Stimulated activated CD4-positive, alpha-beta T cell treated with anti-CD3 and anti-CD28 coated beads, Interleukin-2, amount 100 ng/mL, for 24 hours (primary cell): ENCODE results near the gene CPNE4.
"Not testable (repeated sequence)": the region's sequence is repeated elsewhere in the genome, so short reads cannot be mapped to it uniquely, and the experiment has no call there.

ENCODE experiments used
- DNase-seq, 2 donors: peaks; one replicate each; pipeline ENCODE4 v3.0.0-alpha.2; 2020

Gene CPNE4

GRCh38 chr3:132034486-132035464 lies at the start of gene CPNE4:
Gene CPNE4, minus strand, starts transcription at chr3:132035014.
- DNase-seq: peak; percentile 73 to 83

GRCh38 chr3:132083583-132084279 lies 48.9 kb upstream of the CPNE4 start:
- no peak for DNase-seq

DNA sequence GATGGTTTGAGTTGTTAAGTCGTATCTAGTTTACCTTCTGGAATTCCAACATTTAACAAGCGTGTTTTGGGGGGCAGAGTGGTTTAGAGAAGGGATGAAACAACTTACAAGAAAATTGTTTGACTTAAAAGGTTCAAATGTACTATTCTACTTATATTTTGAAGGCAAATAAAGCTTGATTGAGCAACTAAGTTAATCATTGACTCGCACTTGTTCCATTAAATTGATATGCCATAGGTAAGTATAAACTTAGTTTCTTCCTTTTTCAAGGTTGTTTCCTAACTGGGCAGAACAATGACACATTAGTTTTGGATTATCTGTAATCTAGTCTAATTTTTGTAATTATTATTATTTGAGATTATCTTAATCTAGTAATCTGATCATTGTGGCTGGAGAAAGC lies 48.3 kb upstream of the CPNE4 start:
- DNase-seq: no peak

GRCh38 chr3:132079147-132079546 lies 44.3 kb upstream of the CPNE4 start:
- DNase-seq: no peak

GRCh38 chr3:132073771-132074170 lies 39.0 kb upstream of the CPNE4 start:
- DNase-seq: no peak

DNA sequence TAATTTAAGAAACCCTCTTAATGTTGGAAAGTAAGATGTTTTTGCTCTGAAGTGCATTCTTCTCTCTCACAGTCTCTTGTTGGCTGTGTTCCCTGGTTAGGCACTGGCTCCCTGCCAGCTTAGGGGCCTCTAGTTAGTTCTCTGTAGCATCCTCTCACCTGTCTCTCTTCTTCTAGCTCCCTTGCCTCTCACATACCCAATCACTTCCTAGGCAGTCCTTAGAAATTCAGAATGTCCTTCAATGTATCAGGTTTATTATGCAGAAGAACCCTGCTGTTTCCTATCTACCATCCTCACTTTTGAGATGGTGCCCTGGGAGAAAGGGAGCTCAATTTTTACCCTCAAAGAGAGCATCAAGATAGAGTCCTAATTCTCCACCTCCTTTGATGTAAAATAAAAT lies 36.2 kb upstream of the CPNE4 start:
- no peak for DNase-seq

DNA sequence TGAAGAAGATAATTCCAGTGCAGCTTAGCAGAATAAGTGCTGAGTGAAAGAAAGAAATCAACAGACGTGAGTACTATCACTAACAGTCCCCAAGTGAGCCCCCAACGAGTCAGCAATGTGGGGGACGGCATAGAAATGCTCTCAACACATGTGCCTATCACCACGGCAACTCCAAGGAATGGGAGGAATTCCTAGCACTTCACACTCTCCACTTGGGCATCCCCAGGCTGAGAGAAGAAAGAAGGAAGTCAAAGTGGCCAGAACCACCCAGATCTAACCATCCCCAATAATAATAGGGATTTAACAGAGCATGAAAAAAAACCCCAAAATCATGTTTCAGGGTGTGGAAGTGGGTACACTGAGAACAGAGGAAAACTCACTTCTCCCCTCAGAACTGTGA lies 29.3 kb upstream of the CPNE4 start:
- no peak for DNase-seq

DNA sequence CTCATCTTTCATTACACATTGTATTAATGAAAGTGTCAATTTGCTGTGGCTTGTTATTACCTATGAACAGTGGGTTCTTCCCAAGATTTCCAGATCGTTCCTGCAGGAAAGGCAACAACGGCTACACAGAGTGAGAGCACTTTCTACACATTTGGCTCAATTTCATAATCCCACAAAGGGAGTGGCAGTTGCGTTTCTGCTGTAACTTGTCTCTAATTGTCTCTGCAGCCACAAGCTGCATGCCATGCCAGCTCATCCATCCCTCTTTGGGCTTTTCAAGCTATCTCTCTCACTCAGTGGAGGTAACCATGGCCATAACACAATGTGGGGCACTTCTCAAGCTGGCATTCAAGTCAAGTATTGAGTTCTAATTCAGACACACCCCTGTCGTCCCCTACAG lies 27.7 kb upstream of the CPNE4 start:
- no peak for DNase-seq

- no peak for DNase-seq
Observed at GRCh38 chr3:132055872-132056271, 21.1 kb upstream of the CPNE4 start.

- no peak for DNase-seq
Observed at GRCh38 chr3:132047209-132047608, 12.4 kb upstream of the CPNE4 start.

GRCh38 chr3:132044874-132045273 lies 10.1 kb upstream of the CPNE4 start:
- DNase-seq: not testable (repeated sequence)

GRCh38 chr3:132042681-132043080 lies 7.9 kb upstream of the CPNE4 start:
- DNase-seq: no peak

- no peak for DNase-seq
Observed at GRCh38 chr3:132038198-132038825, 3.5 kb upstream of the CPNE4 start.

DNA sequence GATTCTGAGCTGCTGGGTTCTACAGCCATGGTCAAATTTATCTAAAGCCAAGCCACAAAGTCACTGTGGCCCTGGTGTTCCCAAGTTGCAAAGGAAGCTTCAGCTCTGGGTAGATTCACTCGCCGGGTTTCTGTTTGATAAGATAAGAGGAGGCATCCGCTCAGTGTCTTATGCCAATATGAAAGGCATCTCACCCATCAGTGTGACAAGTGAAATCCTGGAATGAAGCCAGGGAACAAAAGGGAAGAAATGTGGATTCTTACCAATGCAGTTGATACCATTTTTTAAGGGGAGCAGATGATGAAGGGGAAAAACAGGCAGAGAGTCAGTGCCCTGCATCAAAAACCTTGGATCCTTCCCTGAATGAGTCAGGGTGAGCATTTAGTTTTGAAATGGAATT lies 2.8 kb upstream of the CPNE4 start:
- no peak for DNase-seq

DNA sequence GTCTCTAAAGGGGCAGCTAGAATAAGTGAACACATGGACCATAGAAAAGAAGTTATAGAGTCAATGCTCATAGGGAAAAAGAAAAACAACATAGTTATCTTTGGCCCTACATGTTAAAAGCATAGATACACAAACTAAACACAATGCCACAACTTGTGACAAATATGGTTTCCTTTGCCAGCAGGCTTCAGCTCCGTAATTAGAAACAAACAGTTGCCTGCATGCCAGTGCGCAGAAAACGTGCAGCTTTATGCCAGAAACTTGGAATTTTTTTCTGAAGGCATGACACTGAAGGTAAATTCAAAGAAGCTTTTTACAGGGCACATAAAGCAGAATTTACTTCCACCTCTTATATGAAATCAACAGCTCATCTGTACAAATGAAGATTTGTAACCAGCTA lies 2.2 kb upstream of the CPNE4 start:
- DNase-seq: no peak

- no peak for DNase-seq
Observed at GRCh38 chr3:132034097-132034485, 723 bp downstream of the CPNE4 start.

DNA sequence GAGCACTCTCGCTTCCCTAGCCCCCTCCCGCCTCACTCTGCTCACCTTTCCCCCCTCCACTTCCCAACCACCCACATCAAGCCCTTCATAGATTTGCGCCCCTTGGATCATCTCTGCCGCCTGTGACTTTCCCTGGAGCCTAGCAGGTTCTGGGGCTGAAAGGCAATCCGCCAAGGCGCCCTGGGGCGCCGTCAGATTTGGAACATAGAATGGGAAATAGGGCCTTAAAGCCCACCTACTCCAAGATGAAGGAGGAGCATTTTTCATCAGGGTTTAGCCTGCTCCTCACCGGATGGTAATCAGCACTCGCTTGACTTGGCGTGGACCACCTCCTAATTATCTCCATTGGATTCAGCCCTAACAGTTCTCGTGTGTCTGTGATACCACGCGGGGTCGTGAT lies 1.3 kb downstream of the CPNE4 start:
- DNase-seq: no peak

- DNase-seq: no peak
Observed at GRCh38 chr3:132032959-132033358, 1.9 kb downstream of the CPNE4 start.

DNA sequence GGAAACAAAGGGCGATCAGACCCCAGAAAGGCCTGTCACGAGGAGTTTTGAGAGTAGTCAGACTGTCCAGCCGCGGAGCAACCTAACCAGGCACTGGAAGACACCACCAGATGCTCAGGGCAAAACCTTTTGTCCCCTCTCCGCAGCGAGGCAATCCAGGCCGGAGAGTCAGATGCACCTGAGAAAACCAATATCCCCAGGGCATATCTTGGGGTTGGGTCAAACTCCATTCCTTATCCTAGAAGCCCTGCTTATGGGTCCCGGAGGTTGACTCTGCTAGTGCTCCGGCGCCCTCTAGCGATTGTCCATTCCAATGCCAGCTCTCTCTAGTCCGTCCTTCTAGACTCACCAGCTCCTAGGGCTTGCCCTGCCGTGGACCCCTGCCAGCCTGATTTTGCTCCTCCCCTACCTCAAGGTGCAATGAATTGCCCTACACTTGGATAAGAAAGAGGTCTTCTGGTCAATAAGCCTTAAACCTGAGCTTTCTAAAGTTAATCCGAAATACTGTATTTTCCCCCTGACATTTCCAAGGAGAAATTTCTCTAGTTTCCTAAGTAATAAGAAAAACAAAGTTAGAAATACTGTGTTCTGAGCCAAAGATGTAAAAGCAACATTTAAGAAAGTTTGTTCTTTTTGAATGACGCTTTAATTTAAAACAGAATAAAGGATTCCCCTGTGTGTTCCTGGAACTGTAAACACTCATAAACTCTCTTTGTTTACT lies 5.5 kb downstream of the CPNE4 start:
- DNase-seq: peak; percentile 69 to 80

DNA sequence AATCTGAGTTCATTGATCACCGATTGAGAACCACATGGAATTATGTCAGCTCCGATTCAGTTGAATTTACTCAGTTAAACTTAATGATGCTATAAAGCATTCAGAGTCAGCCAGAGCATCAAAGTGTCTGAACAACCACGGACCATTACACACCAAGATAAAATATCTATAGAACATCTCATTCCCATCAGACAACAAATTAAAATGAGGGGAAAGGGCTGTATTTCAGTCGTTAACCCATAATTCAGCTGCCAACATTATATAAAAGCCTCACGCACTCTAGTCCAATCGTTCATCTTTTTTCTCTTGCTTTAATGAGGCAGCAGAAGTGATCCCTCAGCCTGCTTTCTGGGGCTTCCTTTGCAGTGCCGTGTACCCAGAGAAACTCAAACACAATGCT lies 11.9 kb downstream of the CPNE4 start:
- no peak for DNase-seq

DNA sequence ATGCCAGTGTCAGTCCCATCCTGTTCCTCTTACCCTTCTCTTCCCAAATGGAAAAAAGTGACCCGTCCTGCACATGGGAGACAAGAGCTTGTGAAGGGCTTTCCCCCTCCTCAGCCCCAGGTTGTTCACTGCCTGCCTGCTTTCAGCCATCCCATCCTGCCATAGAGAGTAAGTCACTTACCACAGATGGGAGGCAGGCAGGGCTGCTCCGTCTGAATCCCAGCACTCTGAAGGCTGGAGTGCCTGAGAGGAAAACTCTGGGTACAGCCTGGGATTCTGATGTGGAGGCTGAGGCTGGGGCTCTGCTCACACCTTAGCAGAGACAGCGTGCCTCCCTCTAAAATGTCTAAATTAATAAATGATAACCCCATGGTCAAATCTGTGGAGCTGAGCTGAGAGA lies 14.8 kb downstream of the CPNE4 start:
- DNase-seq: no peak

GRCh38 chr3:132017137-132017536 lies 17.7 kb downstream of the CPNE4 start:
- DNase-seq: no peak
